Erythroblast (primary cell): ENCODE measurements around the gene DGLUCY.

Experiments used
- GATA1 ChIP-seq: IDR thresholded peaks from 2 replicates; pipeline ENCODE4 v1.6.1; 2011; ENCODE audit warnings: low read depth, mild to moderate bottlenecking, control low read depth, low read length, moderate library complexity
- POLR2A ChIP-seq: IDR thresholded peaks from 2 replicates; pipeline ENCODE4 v1.6.1; 2011; ENCODE audit warnings: mild to moderate bottlenecking, low read length

DNA sequence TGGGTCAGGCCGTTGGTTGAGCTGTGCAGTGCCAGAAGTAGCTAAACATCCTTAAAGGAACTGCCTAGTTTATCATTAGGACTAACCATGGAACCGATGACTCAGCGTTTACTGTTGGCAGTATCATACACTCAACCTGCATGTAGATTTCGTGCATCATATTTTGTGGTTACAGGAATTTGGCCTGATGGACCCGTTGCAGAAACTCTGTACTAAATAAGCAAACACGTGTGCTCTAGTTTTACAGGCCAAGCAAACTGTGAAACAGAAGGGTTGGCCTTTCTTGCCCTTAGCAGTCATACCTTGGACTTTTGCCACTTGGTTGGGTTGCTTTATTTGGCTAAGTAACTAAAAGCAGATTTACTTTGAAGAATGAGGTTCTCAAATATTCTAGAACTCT, 35.6 kb downstream of the DGLUCY start:
- TF ChIP-seq POLR2A: no peak
- no peak for TF ChIP-seq GATA1
